Fibroblast of mammary gland (primary cell): Measurements from ENCODE around the gene ATP5F1E.
A peak's percentile ranks its signal among the peaks of the same experiment; 100 is the strongest.

Experiments used
- DNase-seq: peaks from one replicate; pipeline ENCODE4 v3.0.0-alpha.2; 2010; ENCODE audit warnings: low read depth
- H3K4me3 ChIP-seq: 2 replicates; pipeline ENCODE4 v1.5.1; 2011; ENCODE audit warnings: low read depth, mild to moderate bottlenecking, low read length, moderate library complexity; ENCODE audit not compliant: control insufficient read depth
- TF ChIP-seq, protein P1 (sequence below): conservative IDR thresholded peaks from 2 replicates; pipeline ENCODE4 v1.5.1; 2011; ENCODE audit warnings: low read depth, low read length, inconsistent platforms; ENCODE audit not compliant: control insufficient read depth, insufficient read depth

Gene ATP5F1E

DNA sequence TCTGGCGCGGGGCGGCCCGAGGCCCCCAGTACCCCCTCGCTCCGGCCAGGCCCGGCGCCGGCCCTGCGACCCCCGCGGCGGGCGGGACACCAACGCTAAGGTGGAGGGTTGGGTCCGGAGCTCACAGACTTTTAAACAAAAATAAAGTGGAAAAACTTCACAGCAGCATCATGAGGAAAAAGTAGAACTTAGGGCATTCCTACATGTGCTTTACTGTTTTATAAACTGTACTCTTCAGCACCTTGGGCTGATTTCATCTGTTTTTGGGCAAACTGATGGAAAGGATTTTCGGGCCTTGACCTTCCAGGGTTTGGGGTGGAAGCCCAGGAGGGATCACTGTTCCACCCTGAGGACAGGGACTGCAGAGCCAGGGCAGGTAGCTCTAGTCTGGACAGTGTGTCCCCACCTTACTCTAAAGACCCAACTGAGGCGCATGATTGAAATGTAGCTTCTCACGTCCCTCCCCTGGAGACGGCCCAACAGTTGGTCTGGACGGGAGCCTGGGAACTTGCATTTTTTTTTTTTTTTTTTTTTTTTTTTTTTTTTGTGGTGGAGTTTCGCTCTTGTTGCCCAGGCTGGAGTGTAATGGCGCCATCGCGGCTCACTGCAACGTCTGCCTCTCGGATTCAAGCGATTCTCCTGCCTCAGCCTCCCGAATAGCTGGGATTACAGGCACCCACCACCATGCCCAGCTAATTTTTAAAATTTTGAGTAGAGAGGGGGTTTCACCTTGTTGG lies 50.3 kb downstream of the ATP5F1E start:
- TF ChIP-seq, protein P1, sequence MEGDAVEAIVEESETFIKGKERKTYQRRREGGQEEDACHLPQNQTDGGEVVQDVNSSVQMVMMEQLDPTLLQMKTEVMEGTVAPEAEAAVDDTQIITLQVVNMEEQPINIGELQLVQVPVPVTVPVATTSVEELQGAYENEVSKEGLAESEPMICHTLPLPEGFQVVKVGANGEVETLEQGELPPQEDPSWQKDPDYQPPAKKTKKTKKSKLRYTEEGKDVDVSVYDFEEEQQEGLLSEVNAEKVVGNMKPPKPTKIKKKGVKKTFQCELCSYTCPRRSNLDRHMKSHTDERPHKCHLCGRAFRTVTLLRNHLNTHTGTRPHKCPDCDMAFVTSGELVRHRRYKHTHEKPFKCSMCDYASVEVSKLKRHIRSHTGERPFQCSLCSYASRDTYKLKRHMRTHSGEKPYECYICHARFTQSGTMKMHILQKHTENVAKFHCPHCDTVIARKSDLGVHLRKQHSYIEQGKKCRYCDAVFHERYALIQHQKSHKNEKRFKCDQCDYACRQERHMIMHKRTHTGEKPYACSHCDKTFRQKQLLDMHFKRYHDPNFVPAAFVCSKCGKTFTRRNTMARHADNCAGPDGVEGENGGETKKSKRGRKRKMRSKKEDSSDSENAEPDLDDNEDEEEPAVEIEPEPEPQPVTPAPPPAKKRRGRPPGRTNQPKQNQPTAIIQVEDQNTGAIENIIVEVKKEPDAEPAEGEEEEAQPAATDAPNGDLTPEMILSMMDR = no peak
- peak overlapping the region; percentile 86 for H3K4me3 ChIP-seq
- DNase-seq = peak; percentile 25

DNA sequence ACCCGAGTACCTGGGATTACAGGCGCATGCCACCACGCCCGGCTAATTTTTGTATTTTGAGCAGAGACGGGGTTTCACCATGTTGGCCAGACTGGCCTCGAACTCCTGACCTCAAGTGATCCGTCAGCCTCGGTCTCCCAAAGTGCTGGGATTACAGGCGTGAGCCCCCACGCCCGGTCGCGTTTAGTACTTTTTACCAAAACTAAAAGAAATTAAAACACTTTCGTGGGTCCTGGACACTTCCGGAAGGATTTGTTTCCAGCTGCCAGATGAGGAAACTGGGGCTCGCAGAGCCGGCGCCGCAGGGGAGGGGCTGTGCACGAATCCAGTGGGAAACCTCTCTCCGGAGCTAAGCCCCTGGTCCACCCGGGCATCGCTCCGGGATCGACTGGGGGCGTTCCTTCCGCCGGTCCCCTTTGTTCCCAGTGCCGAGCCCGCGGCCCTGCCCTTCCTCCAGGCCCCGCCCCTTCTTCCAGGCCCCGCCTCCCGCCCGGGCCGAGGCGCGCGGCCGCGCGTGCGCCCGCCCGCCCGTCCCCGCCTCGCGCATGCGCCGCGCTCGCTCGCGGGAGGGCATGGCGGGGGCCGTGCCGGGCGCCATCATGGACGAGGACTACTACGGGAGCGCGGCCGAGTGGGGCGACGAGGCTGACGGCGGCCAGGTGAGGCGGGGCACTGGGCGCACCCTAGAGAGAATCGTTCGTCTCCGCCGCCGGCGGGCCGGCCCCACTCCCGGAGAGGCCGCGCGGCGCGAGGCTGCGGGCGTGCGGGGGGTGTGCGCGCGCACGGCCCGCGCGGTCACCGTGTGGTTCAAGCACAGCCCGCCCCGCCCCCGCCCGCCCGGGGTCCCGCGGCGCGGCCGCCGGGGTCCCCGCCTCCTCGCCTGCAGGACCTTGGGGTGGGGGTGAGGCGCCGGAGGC lies 51.2 kb downstream of the ATP5F1E start, which contains the start of gene NELFCD:
TSS of gene NELFCD (plus strand) at position 546 of the 917 bp plus-strand sequence. CDS start at position 600, 54 bp downstream.
- H3K4me3 ChIP-seq = peak within 1 kb of the TSS; percentile 86
- TF ChIP-seq, protein P1 = no peak
- DNase-seq = peak; percentile 68

DNA sequence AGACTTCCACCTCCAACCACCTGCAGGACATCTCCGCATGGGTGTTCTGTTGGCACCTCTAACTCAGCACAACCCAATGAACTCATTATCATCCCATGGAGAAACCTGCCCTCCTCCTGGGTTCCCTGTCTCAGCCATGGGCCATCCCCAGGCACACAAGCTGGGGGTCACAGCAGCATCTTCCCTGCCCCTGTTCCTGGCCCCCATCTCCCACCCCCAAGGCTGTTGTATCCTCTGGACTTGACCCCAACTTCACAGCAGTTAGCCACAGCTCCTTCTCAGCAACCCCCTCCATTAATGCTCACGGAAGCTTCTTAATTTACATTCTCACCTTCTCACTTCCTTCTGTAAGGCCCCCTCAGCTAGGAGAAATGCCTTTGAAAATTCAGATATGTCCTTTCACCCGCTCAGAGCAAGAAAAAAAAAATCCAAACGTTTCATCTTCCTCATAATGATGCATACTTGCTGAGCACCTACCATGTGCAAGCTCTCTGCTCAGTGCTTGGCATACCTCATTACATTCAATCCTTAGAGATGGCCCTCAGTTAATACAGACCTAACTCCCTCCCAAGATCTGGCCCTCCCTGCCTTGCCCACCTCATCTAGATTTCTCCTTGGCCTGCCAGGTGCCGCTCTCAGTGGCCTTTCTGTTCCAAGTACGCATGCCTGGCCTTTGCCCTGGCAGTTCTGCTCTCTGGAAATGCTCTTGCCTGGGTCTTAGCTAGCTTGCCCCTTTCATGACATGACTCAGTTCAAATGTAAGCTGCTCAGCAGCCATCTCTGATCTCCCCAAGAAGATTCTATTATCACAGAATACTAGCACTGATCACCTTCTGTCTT lies 53.6 kb downstream of the ATP5F1E start:
- DNase-seq = no peak
- TF ChIP-seq, protein P1 = no peak
- H3K4me3 ChIP-seq = no peak overlapping the region

DNA sequence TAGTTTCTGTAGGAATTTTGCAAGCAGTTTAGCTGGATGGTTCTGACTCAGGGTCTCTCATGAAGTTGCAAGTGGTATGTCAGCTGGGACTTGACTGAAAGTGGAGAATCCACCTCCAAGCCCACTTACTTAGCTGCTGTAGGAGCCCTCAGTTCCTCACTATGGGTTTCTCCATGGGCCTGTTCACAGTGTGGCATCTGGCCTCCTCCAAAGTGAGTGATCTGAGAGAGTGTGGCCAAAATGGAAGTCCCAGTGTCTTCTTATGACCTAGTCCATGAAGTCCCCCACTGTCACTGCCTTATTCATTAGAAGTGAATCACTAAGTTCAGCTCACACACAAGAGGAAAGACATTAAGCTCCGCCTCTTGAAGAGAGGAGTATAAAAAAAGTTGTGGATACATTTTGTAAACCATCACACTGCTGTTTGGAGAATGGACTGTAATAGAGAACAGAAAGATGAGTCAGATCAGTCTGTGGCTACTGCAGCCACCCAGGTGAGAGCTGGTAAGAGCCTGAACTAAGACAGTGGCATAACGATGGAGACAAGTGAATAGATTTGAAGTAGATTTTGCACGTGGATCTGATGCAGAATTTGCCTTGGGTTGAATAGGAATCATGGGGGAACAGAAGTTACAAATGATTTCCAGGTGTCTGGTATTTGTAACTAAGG lies 55.9 kb downstream of the ATP5F1E start:
- TF ChIP-seq, protein P1 = no peak
- no peak for DNase-seq
- no peak overlapping the region for H3K4me3 ChIP-seq
